NCI-H1436 (cell line): Measurements from ENCODE around the gene OR1E2.
"Not testable (repeated sequence)": the region's sequence is repeated elsewhere in the genome, so short reads cannot be mapped to it uniquely, and the experiment has no call there.

ENCODE experiments used
- DNase-seq: peaks from one replicate; lab custom pipeline; 2025; lab: John Stamatoyannopoulos, UW

OR1E2 gene

DNA sequence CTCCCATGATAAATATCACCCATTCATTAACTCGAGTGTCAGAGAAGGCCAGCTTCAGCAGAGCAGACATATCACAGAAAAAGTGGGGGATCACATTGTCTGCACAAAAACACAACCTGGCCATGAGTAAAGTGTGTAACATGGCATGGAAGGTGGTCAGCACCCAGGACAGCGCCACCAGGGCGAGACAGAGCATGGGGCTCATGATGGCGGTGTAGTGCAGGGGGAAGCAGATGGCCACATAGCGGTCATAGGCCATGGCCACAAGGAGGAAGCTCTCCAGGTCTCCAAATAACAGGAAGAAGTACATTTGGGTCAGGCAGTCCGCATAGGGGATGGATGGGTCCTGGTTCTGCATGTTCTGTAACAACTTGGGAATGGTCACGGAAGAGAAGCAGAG lies 35.8 kb downstream of the OR1E2 start:
- not testable (repeated sequence) for DNase-seq

- no peak for DNase-seq
Observed at GRCh38 chr17:3389791-3390190, 43.9 kb downstream of the OR1E2 start.

DNA sequence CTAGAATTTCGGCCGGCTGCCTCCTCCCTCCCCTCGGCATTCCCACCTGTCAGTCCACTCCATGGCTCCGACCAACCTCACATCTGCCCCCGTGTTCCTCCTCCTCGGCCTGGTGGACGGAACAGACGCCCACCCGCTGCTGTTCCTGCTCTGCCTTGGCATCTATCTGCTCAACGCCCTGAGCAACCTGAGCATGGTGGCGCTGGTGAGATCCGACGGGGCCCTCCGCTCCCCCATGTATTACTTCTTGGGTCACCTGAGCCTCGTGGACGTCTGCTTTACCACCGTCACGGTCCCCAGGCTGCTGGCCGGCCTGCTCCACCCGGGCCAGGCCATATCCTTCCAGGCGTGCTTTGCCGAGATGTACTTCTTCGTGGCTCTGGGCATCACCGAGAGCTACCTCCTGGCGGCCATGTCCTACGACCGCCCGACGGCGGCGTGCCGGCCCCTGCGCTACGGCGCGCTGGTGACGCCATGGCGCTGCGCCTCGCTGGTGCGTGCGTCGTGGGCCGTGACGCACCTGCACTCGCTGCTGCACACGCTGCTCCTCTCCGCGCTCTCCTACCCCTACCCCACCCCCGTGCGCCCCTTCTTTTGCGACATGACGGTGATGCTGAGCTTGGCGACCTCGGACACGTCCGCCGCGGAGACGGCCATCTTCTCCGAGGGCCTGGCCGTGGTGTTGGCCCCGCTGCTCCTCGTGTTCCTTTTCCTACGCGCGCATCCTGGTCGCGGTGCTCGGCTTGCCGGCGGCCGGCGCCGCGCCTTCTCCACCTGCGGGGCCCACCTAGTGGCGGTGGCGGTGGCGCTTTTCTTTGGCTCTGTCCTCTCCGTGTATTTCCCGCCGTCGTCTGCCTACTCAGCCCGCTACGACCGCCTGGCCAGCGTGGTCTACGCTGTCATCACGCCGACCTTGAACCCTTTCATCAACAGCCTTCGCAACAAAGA lies 47.5 kb downstream of the OR1E2 start, which contains the start of gene OR3A2:
Gene OR3A2, minus strand, starts transcription at position 440 of the 948 bp plus-strand sequence.
- no peak for DNase-seq
